BE2C (cell line): ENCODE results near the gene SIAH2.

Source experiments
- DNase-seq: peaks from one replicate; pipeline ENCODE4 v3.0.0-alpha.2; 2020
- H3K27me3 ChIP-seq: fragments of 250-450 bp; sonication (Bioruptor Pico); 2 replicates; pipeline ENCODE4 v1.5.1; 2020; ENCODE audit warnings: mild to moderate bottlenecking
- H3K36me3 ChIP-seq: fragments of 250-450 bp; sonication (Bioruptor Pico); 2 replicates; pipeline ENCODE4 v1.5.1; 2020; ENCODE audit warnings: mild to moderate bottlenecking
- H3K4me1 ChIP-seq: fragments of 250-450 bp; sonication (Bioruptor Pico); 2 replicates; pipeline ENCODE4 v1.5.1; 2020
- H3K4me3 ChIP-seq: 2 replicates; pipeline ENCODE4 v1.5.1; 2011; ENCODE audit warnings: low read depth, low read length
- H3K9me3 ChIP-seq: fragments of 250-450 bp; sonication (Bioruptor Pico); 2 replicates; pipeline ENCODE4 v1.5.1; 2020
- CTCF ChIP-seq: IDR thresholded peaks from 2 replicates; pipeline ENCODE4 v1.5.1; 2012; ENCODE audit warnings: mild to moderate bottlenecking, low read depth, low read length

The SIAH2 gene

DNA sequence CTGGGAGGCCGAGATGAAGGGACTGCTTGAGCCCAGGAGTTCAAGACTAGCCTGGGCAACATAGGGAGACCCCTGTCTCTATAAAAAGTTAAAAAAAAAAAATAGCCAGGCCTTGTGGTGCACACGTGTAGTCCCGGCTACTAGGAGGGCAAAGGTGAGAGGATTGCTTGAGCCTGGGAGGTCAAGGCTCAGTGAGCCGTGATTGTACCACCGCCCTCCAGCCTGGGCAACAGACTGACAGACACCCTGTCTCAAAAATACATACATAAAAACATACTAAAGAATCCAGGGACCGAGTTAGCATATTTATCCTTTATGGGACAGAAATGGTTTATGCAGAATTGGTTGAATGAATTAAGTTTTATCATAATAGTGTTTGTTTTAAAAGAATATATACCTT, 13.7 kb downstream of the SIAH2 start:
- Histone ChIP-seq H3K27me3 (no peaks in the 10 kb centered on the region), H3K36me3 (peaks cover 6% of the 10 kb centered on the region), H3K4me1 (no peaks in the 10 kb centered on the region), H3K4me3 (no peak overlapping the region), H3K9me3 (no peaks in the 10 kb centered on the region)
- TF ChIP-seq CTCF: no peak
- DNase-seq: no peak

GRCh38 chr3:150748684-150749047, 14.3 kb downstream of the SIAH2 start:
- H3K36me3 ChIP-seq: peaks cover 6% of the 10 kb centered on the region
- H3K27me3 ChIP-seq: no peaks in the 10 kb centered on the region
- no peak for DNase-seq
- no peaks in the 10 kb centered on the region for H3K4me1 ChIP-seq
- H3K4me3 ChIP-seq: no peak overlapping the region
- no peak for TF ChIP-seq CTCF
- no peaks in the 10 kb centered on the region for H3K9me3 ChIP-seq

- no peak for TF ChIP-seq CTCF
- no peak for DNase-seq
- Histone ChIP-seq H3K27me3 (no peaks in the 10 kb centered on the region), H3K9me3 (no peaks in the 10 kb centered on the region), H3K4me1 (no peaks in the 10 kb centered on the region), H3K36me3 (peaks cover 6% of the 10 kb centered on the region), H3K4me3 (no peak overlapping the region)
These were observed 14.9 kb downstream of the SIAH2 start for GRCh38 chr3:150747886-150748683.

DNA sequence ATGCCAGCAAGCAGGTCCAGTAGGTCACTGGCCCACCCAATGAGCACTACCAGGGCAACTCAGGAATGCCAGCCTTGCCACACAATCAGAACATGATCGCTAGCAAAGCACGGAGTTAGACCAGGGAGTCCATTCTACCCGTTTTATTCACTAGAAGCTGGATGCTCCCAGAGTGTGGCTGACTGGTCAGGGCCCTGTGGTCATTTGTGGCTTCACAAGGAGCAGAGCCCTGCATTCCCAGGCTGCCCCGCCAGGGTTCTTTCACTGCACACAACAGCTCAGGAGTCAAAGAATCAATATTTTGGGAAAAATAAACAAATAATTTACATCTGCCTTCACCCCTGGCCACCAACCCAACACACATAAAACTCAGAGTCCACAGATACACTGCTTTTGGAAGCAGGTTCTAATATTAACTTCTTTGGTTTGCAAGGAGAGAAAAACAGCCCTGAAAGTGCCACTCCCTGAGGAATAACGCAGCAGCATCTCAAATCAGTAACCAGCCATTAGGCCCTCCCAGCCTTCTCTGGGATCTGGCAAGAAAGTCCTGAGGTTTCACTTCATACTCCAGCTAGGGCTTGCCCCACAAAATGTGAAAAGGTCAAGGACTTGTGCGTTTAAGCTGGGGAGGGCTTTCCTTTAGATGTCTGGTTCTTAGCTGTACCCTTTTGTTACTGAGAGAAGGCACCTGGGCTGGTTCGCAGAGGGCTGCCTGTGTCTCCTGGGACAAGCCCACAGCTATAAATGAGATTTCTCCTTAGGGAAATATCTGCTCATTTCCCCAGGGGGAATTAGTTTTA, 16.0 kb downstream of the SIAH2 start:
- peaks cover 15% of the 10 kb centered on the region for H3K36me3 ChIP-seq
- TF ChIP-seq CTCF: no peak
- H3K9me3 ChIP-seq: no peaks in the 10 kb centered on the region
- no peak overlapping the region for H3K4me3 ChIP-seq
- no peaks in the 10 kb centered on the region for H3K4me1 ChIP-seq
- H3K27me3 ChIP-seq: no peaks in the 10 kb centered on the region
- DNase-seq: no peak

- H3K36me3 ChIP-seq: peaks cover 21% of the 10 kb centered on the region
- no peaks in the 10 kb centered on the region for H3K4me1 ChIP-seq
- no peak for TF ChIP-seq CTCF
- H3K9me3 ChIP-seq: no peaks in the 10 kb centered on the region
- no peak for DNase-seq
- H3K4me3 ChIP-seq: no peak overlapping the region
- no peaks in the 10 kb centered on the region for H3K27me3 ChIP-seq
These were observed 17.1 kb downstream of the SIAH2 start for GRCh38 chr3:150745832-150746231.

GRCh38 chr3:150744919-150745211, 18.1 kb downstream of the SIAH2 start:
- H3K4me3 ChIP-seq: no peak overlapping the region

More at GRCh38 chr3:150744919-150745211, 18.1 kb downstream of the SIAH2 start:
- DNase-seq: no peak
- peaks cover 17% of the 10 kb centered on the region for H3K36me3 ChIP-seq
- H3K27me3 ChIP-seq: no peaks in the 10 kb centered on the region
- no peaks in the 10 kb centered on the region for H3K9me3 ChIP-seq
- no peak for TF ChIP-seq CTCF
- H3K4me1 ChIP-seq: no peaks in the 10 kb centered on the region
